Adipose tissue (tissue), 3 donors: ENCODE results near the gene RFX4. TPM values are rescaled to one million over a fixed set of nuclear protein-coding genes. Genes with fewer than 3 reads are reported as not detected.

Experiments used
- H3K27ac ChIP-seq: one replicate; pipeline ENCODE4 v1.5.1; 2013; ENCODE audit warnings: low read depth, low read length
- WGBS, 3 donors: extraction: QIAGEN DNeasy Blood & Tissue Kit; methylation state at CpG; one replicate each; pipeline ENCODE4 v1.1.7; 2013; 5-methylcytosine and 5-hydroxymethylcytosine counted together
- polyA plus RNA-seq, 3 donors: library from polyadenylated mRNA; stranded (reverse); fragments of 200-250 nt; gene quantifications; one replicate each; pipeline ENCODE4 v1.2.3, GENCODE V29; 2013
- donor health status: healthy with polysubstance abuse.
- donor health status: Bipolar disorder and iron deficiency.
- donor health status: healthy.

Gene RFX4
- polyA plus RNA-seq = under 1 TPM in 2 of 3 donors, not detected in 1; 0.13 to 0.14 TPM

DNA sequence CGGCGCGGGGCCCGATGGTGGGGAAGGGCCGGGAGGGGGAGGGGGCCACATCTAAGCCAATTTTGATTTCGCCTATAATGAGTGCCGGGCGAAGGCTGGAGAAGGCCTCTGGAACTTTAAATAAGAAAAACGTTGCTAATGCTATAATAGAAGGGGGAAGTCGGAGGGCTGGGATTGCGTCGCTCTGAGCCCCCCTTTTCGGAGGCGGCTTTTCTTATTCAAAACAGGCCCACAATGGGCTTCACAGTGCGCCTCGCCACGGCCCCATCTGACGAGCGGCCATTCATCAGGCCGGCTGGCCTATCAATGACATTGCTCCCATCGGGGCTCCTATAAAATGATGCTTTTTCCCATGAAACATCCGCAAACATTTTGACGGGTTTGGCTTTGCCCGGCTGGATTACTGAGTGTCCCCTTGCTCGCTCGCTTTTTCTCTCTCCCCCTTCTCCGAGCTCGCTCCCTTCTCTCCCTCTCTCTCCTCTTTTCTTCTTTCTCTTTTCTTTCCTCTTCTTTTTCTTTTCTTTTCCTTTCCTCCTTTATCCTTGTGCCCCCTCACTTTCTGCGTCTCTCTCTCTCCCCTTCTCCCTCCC, at the start of gene RFX4:
TSS of gene RFX4 (plus strand) at position 364 of the 590 bp plus-strand sequence. CDS start 317 bp downstream, outside the sequence.
- 2 to 4% (median 4%) methylated on average over 25 to 29 of the region's 29 CpGs for WGBS, 3 donors
- no peak within 1 kb of the TSS for H3K27ac ChIP-seq

DNA sequence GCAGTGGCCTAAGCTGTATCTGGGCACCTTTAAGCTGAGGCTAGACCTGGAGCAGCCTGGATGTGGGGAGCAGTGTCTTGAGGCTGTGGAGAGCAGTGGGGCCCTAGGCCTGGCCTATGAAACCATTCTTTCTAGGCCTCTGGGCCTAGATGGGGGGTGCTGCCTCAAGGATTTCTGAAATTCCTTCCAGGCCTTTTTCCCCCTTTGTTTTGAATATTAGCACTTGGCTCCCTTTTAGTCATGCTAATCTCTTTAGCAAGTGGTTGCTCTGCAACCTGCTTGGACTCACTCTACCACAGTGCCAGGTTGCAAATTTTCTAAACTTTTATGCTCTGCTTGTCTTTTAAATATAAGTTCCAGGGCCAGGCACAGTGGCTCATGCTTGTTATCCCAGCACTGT, 41.6 kb upstream of the RFX4 start:
- H3K27ac ChIP-seq = no peak overlapping the region

DNA sequence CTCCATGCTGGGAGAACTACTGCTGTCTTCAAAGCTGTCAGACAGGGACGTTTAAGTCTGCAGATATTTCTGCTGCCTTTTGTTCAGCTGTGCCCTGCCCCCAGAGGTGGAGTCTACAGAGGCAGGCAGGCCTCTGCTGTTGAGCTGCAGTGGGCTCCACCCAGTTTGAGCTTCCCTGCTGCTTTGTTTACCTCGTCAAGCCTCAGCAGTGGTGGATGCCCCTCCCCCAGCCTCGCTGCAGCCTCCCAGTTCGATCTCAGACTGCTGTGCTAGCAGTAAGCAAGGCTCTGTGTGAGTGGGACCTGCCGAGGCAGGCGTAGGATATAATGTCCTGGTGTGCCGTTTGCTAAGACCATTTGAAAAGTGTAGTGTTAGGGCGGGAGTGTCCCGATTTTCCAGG, 31.4 kb upstream of the RFX4 start:
- WGBS, 3 donors = 79 to 82% (median 81%) methylated on average over 9 of the region's 9 CpGs
- no peak overlapping the region for H3K27ac ChIP-seq

DNA sequence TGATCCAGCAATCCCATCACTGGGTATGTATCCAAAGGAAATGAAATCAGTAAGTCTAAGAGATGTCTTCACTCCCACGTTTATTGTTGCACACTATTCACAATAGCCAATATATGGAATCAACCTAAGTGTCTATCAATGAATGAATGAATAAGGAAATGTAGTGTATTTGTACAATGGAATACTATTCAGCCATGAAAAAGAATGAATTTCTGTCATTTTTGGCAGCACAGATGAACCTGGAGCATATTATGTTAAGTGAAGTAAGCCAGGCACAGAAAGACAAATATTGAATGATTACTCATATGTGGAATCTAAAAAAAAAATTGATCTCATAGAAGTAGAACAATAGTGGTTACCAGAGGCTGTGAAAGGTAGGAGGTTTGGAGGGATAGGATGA, 30.6 kb upstream of the RFX4 start:
- H3K27ac ChIP-seq = no peak overlapping the region
- WGBS, 3 donors = 58 to 82% (median 74%) methylated on average over 1 of the region's 1 CpG

DNA sequence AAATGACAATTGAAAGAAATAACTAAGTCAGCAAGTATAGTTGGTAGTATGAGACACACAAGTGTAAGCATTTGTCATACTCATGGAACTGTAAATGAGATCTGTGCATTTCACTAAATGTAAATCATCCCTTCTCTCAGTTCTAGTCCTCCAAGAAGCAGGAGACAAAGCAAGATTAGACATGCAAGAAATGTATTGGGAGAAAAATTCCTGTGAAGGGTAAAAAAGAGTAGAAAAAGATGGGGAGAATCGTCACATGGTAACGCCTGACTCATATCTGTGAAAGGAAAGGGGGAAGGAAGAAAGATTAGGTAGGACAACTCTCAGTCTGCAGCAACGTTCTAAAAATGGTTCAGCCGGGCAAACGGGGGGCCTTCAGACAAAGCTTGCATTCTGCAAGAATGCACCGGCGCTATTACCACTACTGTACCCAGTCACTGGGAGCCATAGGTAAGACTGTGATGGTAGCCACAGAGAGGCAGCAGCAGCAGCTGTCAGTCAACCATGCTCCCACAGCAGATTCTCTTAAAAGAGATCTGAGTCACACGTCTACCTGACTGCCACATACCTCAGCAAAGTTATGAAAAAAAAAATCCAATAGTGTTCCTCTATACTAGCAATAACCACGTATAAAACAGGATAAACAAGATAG, 18.0 kb upstream of the RFX4 start:
- H3K27ac ChIP-seq = no peak overlapping the region
- WGBS, 3 donors = 63 to 70% (median 68%) methylated on average over 9 of the region's 9 CpGs

DNA sequence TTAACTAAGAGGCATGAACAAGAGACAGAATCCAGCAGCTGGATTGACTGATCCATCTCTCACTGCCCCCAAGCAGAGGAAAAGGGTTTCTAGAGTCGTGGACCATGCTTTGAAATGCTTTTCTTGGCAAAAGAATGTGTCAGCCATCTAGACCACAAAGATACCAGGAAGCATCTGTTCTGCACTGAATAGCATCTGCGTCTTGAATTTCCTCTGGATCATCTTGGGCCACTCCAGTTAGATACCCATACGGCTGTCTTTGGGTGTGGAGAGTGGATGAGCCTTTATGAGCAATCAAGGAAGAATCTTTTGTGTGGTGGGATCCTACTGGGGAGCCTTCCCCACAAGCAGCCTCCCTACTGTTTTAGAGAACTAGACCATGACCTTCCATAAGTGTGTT, 16.0 kb upstream of the RFX4 start:
- H3K27ac ChIP-seq = no peak overlapping the region
- 54 to 66% (median 62%) methylated on average over 3 of the region's 3 CpGs for WGBS, 3 donors

DNA sequence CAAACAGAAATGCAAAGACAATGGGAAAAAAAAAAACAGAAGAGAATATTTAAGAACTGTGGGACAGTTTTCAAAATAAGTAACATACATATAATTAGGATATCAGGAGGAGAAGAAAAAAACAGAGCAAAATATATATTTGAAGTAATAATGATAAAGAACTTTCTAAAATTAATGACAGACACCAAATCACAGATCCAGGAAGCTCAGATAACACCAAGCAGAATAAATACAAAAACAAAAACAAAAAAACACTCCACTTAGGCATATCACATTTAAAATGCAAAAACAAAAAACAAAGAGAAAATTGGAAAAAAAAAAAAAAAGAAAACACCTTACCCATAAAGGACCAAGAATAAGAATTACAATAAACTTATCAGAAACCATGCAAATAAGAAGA, 9.6 kb upstream of the RFX4 start:
- no peak overlapping the region for H3K27ac ChIP-seq

DNA sequence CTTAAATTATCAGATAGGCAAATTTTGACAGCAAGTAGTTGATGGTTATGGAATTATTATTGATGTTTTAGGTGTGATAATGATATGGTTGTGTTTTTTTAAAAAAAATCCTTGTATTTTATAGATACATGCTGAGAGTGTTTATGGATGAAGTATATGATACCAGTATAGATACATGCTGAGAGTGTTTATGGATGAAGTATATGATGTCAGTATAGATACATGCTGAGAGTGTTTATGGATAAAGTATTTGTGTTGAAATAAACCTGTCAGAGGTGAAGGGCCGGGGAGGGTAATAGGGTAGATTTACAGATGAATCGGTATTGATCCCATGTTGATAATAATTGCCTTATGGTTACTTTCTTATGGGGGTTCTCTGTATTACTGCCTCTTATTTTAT, 6.0 kb upstream of the RFX4 start:
- H3K27ac ChIP-seq = no peak overlapping the region
- 87 to 92% (median 88%) methylated on average over 2 of the region's 2 CpGs for WGBS, 3 donors

DNA sequence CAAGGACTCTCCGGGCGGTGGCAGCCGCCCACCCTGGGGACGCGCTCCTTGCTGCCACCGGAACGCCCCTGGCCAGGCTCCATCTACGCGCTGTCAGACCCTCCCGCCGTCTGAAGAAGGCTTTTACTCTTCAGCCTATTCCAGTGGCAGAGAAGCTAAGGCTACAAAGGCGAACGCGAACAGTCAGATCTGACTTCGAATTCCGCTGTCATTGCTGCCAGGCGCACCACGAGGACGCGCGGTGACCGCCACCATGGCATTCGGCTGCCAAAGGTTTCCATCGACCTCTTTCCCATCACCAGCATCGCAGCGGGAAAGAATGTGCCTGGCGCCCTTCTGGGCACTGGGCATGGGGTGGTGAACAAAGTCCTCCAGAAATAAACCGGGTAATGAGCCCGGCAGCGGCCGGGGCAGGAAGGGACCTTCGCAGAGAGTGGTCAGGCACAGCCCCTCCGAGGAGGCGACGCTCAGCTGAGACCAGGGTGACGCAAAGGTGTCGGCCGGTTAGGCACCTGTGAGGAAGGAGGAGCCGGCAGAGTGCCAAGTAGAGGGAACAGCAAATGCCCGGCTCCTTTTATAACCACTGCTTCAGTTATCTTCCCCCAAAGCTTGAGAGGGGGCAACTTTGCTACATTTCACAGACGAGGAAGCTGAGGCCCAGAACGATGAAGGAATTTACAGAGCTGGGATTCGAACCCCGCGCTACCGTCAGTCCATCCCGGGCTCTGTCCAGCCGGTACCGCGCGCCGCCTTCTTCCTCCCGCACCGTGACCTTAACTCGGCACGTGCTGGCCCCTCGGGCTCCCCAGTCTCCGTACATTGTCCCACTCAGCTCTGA, 1.9 kb upstream of the RFX4 start:
- no peak overlapping the region for H3K27ac ChIP-seq
- WGBS, 3 donors = 5 to 7% (median 5%) methylated on average over 58 of the region's 58 CpGs

DNA sequence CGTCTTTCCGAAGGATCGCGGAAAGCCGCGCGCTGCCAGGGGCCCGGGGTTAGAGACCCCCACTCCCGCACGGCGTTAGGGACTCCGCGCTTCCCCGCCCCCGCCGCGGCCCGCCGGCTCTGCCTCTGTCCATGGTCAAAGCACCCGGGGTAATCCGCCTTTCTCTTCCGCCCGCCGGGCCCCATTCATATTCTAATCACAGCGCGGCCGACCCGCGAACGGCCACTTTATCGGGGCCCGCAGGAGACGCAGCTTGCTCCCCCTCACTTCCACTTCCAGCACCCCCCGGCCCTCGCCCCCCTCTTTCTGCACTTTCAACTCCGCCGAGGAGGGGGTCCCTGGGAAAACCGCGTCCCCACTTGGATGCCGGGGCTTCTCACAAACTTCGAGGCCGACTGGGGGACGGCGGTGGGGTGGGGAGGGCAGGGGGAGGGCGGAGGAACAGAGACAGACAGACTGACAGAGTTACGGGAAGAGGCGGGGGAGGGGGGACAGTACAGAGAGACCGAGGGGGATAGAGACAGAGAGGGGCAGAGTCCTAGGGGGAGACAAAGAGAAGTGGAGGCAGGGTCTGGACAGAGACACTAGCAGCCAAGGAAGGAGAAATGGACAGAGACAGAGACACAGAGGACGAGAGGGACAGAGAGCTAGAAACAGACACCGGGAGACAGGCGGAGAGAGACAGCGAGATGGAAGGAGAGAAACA, 1.1 kb upstream of the RFX4 start:
- H3K27ac ChIP-seq = no peak overlapping the region
- WGBS, 3 donors = 1 to 3% (median 3%) methylated on average over 43 to 52 of the region's 52 CpGs

DNA sequence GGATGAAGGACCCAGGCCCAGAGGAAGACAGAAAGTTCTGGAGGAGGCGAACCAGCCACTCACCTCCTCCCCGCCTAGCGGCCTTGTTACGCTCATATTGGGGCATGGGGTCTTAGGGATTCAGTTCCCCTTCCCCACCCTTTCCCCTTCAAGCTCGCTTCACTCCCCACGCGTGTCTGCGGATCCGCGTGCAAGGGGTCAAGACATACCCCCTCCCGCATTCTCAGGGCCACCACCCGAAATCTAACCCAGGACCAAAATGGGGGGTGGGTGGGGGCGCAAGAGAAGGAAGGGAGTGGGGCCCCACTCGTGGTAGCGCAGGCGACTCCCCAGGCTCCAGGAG, 584 bp upstream of the RFX4 start:
- WGBS, 3 donors = 6 to 9% (median 8%) methylated on average over 15 to 16 of the region's 16 CpGs

DNA sequence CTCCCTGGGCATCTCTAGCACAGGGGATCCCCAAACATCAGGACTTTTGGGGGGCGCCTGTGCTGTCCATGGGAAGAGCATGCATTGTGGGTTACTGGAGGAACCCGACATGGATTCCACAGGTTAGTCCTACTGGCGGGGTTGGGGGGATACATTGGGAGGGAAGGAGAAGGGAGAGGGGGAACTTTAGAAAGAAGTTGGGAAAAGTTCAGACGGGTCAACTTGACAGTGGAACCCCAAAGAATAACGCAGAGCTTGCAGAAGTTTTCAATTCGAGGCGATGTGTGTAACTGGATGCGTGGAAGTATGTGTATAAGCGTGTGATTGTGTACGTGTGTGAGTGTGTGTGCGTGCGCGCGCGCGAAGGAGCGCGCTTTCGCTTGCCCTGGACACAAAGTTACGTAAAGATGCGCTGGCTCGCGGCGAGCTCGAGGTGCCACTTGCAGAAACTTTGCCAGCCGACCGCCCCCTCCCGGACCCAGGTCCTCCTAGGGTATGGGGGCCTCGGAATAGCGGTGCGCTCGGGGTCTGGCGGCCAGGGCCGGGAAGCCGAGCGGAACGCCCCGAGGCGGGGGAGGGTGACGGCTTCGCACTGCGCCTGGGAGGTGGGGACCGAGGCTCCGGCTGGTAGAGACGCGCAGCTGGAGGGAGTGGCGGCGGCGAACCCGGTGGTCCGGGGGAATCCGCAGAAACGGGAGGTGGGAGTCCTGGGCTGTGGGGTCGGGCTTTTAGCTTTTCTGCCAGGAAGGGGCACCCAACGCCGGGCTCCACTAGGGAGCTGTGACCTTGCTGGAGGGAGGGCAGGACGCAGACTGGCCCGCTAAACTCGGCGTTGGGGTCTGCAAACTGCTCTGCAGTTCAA, 669 bp downstream of the RFX4 start:
- 2% methylated on average over 56 to 60 of the region's 60 CpGs for WGBS, 3 donors
- H3K27ac ChIP-seq = no peak overlapping the region

More for the DNA sequence above, 584 bp upstream of the RFX4 start:
- H3K27ac ChIP-seq = no peak overlapping the region

DNA sequence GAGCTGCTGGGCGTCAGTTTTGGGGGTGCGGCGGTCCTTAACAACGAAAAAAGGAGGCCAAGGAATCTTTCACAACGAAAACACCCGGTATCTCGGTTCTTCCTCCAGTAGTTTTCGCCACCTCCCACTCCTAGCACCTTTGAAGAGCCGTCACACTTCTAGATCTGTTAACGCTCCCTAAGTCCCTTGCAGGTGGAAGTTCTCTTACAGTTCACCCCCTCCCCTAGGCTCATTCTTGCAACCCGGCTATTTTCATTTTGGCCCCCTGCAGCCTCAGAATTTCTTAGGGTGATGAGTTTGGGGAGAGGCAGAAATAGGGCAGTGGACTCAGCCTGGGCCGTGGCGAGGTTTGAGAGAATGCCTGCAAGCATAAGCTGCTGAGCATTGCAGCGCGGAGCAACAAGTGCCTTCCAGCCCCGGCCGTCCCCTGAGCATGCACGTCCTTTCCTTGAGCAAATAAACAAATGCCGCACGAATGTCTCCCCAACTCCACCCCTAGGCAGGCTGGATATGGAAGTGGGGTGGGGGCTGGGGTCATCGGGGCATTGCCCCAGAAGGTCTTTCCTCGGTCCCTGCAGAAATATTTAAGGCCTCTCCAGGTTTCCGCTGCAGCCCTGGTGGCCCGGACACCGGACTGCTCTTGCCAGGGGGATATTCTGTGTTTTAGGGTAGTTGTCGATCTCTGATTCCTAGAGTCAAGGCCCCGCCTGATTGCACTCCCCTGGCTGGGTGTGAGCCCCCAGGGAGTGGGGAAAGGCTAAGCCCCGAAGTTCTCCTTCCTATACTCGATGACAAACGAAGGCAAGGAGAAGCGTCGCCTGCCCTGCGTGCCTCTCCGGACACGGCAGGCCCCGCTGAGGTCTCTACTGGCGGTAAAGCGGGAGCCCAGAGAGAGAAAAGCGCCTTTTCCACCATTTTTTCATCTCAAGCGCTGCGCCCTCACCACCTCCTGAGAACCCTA, 1.6 kb downstream of the RFX4 start:
- 4 to 13% (median 5%) methylated on average over 41 of the region's 41 CpGs for WGBS, 3 donors
- H3K27ac ChIP-seq = no peak overlapping the region

DNA sequence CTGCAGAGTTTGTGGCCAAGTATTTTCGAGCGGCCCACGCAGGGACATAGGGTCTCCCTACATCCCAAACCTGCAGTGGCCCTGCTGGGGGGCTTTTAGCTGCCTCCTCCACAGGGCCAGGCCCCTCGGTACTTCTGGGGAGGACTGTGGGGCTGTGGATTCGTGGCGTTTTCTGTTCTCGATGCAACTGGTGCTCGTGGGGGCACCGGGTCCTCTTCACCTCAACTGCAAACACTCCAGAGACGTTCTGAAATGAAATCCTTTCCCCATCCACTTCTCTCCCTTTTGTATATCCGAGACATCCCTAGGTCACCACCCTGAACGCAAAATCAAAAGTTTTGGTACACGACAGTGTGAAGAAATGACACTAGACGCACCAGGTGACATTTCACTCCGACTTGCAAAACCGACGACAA, 2.3 kb downstream of the RFX4 start:
- WGBS, 3 donors = 3 to 12% (median 4%) methylated on average over 17 of the region's 17 CpGs
- no peak overlapping the region for H3K27ac ChIP-seq

DNA sequence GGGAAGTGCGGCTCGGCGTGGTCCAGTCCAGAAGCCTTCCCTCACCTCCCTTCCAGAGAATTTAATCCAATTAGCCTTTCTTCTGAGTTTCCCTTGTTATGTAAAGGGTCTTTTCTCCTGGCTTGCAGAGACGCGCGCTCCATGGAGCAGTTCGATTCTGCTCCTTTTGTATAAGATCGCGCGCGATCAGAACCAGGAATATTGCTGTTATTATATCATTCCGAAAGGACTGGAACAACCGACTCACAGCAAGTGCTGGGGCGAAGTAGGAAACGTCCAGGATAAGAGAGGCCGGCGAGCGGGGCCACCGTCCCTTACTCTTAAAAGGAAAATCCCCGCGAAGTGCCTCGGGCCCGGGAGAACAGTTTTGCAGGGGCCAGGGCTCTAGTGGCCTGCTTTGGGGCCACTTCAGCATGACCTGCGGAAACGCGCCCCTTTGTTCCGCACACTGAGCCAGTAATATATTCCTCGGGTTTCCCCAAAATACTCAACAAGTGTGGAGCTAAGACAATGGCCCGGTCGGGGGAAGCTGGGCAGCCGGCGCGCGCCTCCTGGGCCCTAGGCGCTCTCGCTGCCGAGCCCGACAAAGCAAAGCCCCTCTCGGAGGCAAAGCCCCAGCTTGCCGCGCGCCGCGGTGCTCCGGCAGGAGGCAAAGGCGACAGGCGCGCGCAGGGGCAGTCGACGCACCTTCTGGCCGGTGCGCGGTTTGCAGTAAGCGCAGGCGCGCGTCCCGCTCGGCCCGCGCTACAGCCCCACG, 2.9 kb downstream of the RFX4 start:
- 2 to 3% (median 3%) methylated on average over 63 of the region's 63 CpGs for WGBS, 3 donors
- no peak overlapping the region for H3K27ac ChIP-seq

DNA sequence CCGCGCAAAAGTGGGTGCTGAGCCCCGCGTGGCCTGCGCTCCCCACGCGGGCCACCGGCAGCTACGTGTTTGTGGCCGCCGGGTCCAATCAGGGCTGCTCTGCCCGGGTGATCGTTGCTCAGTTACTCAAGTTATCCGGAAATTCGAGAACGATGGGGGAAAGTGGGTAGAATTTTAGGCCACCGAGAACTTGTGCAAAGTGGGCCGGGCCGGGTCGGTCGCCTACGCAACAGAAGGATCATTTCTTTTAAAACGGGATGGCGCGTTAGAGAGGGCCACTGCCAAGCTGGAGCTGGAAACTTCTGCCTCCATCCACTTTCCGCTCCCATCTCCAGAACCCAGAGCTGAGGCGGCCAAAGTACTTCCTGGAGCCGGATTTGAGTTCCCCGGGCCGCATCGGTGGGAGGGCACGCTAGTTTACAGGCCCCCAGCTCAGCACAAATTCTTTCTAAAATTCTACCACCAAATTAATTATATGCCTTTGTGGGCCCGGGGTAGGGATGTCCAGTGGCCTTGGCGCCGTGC, 3.5 kb downstream of the RFX4 start:
- H3K27ac ChIP-seq = no peak overlapping the region
- 1 to 2% (median 1%) methylated on average over 35 of the region's 35 CpGs for WGBS, 3 donors
